ENCODE data around the gene TNFSF12. TPM values are rescaled to one million over a fixed set of nuclear protein-coding genes. Genes with fewer than 3 reads are reported as not detected.

TNFSF12 gene
- total RNA-seq, result 14.6 and 15.0 TPM in 2 replicates
- long read RNA-seq, result 0 reads

- TF ChIP-seq, protein P1, sequence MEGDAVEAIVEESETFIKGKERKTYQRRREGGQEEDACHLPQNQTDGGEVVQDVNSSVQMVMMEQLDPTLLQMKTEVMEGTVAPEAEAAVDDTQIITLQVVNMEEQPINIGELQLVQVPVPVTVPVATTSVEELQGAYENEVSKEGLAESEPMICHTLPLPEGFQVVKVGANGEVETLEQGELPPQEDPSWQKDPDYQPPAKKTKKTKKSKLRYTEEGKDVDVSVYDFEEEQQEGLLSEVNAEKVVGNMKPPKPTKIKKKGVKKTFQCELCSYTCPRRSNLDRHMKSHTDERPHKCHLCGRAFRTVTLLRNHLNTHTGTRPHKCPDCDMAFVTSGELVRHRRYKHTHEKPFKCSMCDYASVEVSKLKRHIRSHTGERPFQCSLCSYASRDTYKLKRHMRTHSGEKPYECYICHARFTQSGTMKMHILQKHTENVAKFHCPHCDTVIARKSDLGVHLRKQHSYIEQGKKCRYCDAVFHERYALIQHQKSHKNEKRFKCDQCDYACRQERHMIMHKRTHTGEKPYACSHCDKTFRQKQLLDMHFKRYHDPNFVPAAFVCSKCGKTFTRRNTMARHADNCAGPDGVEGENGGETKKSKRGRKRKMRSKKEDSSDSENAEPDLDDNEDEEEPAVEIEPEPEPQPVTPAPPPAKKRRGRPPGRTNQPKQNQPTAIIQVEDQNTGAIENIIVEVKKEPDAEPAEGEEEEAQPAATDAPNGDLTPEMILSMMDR (IDR thresholded peaks at IDR 0.05), result peak; percentile 27
- Mint-ChIP-seq H3K27ac (ENCODE audit: unreplicated experiment) (peak within 1 kb of the TSS; percentile 42), H3K27me3 (ENCODE audit: unreplicated experiment) (peaks cover 2% of the 10 kb centered on the region), H3K36me3 (ENCODE audit: unreplicated experiment) (no peaks in the 10 kb centered on the region), H3K4me1 (ENCODE audit: unreplicated experiment) (peaks cover 14% of the 10 kb centered on the region), H3K4me3 (ENCODE audit: unreplicated experiment) (peak within 1 kb of the TSS; percentile 68), H3K9me3 (ENCODE audit: unreplicated experiment) (no peaks in the 10 kb centered on the region)
- DNase-seq (ENCODE audit: extremely low spot score, unreplicated experiment), result no peak
These were observed at the start of gene TNFSF12 for GRCh38 chr17:7548585-7549400. TSS of gene TNFSF12 (plus strand) at chr17:7549058. CDS start at chr17:7549154, 96 bp downstream.

- no peaks in the 10 kb centered on the region for H3K27me3 Mint-ChIP-seq (ENCODE audit: unreplicated experiment)
- no peak overlapping the region for H3K27ac Mint-ChIP-seq (ENCODE audit: unreplicated experiment)
- no peaks in the 10 kb centered on the region for H3K9me3 Mint-ChIP-seq (ENCODE audit: unreplicated experiment)
- TF ChIP-seq, protein P1 (IDR thresholded peaks at IDR 0.05), result no peak
- no peak overlapping the region for H3K4me3 Mint-ChIP-seq (ENCODE audit: unreplicated experiment)
- DNase-seq (ENCODE audit: extremely low spot score, unreplicated experiment), result no peak
- peaks cover 58% of the 10 kb centered on the region for H3K36me3 Mint-ChIP-seq (ENCODE audit: unreplicated experiment)
- H3K4me1 Mint-ChIP-seq (ENCODE audit: unreplicated experiment), result no peaks in the 10 kb centered on the region
These were observed 49.7 kb upstream of the TNFSF12 start for GRCh38 chr17:7499161-7499560.

DNA sequence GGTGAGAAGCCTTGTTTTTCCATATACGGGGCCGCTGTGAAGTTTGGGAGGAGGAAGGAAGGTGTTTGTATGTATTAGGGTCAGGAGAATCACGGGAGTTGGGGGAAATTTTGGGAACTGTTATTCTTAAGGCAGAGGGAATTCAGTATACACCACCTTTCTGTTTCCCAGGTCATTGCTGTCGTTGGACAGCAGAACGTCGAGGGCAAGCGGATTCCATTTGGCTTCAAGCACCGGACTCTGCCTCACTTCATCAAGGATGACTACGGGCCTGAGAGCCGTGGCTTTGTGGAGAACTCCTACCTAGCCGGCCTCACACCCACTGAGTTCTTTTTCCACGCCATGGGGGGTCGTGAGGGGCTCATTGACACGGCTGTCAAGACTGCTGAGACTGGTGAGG lies 47.1 kb upstream of the TNFSF12 start:
- H3K27me3 Mint-ChIP-seq (ENCODE audit: unreplicated experiment), result no peaks in the 10 kb centered on the region
- H3K27ac Mint-ChIP-seq (ENCODE audit: unreplicated experiment), result peak overlapping the region; percentile 3
- no peak for DNase-seq (ENCODE audit: extremely low spot score, unreplicated experiment)
- no peak overlapping the region for H3K4me3 Mint-ChIP-seq (ENCODE audit: unreplicated experiment)
- no peaks in the 10 kb centered on the region for H3K4me1 Mint-ChIP-seq (ENCODE audit: unreplicated experiment)
- no peaks in the 10 kb centered on the region for H3K9me3 Mint-ChIP-seq (ENCODE audit: unreplicated experiment)
- TF ChIP-seq, protein P1 (IDR thresholded peaks at IDR 0.05), result no peak
- peaks cover 58% of the 10 kb centered on the region for H3K36me3 Mint-ChIP-seq (ENCODE audit: unreplicated experiment)

- no peaks in the 10 kb centered on the region for H3K4me1 Mint-ChIP-seq (ENCODE audit: unreplicated experiment)
- H3K4me3 Mint-ChIP-seq (ENCODE audit: unreplicated experiment), result no peak overlapping the region
- DNase-seq (ENCODE audit: extremely low spot score, unreplicated experiment), result no peak
- H3K36me3 Mint-ChIP-seq (ENCODE audit: unreplicated experiment), result peaks cover 53% of the 10 kb centered on the region
- no peaks in the 10 kb centered on the region for H3K9me3 Mint-ChIP-seq (ENCODE audit: unreplicated experiment)
- no peak overlapping the region for H3K27ac Mint-ChIP-seq (ENCODE audit: unreplicated experiment)
- TF ChIP-seq, protein P1 (IDR thresholded peaks at IDR 0.05), result no peak
- no peaks in the 10 kb centered on the region for H3K27me3 Mint-ChIP-seq (ENCODE audit: unreplicated experiment)
These were observed 46.5 kb upstream of the TNFSF12 start for GRCh38 chr17:7502171-7502847.

DNA sequence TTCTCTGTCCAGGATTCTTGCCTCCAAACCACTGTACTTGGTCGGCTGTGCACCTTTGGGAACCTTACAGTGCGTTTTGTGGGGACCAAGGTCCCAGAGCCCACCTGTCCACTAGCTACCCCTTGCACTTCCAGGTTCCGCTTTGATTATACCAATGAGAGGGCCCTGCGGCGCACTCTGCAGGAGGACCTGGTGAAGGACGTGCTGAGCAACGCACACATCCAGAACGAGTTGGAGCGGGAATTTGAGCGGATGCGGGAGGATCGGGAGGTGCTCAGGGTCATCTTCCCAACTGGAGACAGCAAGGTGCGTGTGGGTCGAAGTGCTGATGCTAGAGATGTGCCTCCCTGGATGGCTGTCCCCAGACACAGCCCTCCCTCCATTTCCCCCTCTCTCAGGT lies 45.9 kb upstream of the TNFSF12 start:
- TF ChIP-seq, protein P1 (IDR thresholded peaks at IDR 0.05), result peak; percentile 34
- H3K27me3 Mint-ChIP-seq (ENCODE audit: unreplicated experiment), result no peaks in the 10 kb centered on the region
- H3K4me3 Mint-ChIP-seq (ENCODE audit: unreplicated experiment), result no peak overlapping the region
- peaks cover 52% of the 10 kb centered on the region for H3K36me3 Mint-ChIP-seq (ENCODE audit: unreplicated experiment)
- DNase-seq (ENCODE audit: extremely low spot score, unreplicated experiment), result no peak
- H3K27ac Mint-ChIP-seq (ENCODE audit: unreplicated experiment), result no peak overlapping the region
- H3K4me1 Mint-ChIP-seq (ENCODE audit: unreplicated experiment), result no peaks in the 10 kb centered on the region
- H3K9me3 Mint-ChIP-seq (ENCODE audit: unreplicated experiment), result no peaks in the 10 kb centered on the region
